OCI-M2 (cell line): ENCODE results near the gene C1orf56.

Experiments
- DNase-seq: peaks from one replicate; lab custom pipeline; 2025; ENCODE audit not compliant: unreplicated experiment; lab: John Stamatoyannopoulos, UW

The C1orf56 gene

GRCh38 chr1:151047591-151047924 lies at the start of gene C1orf56:
Gene C1orf56, plus strand, starts transcription at chr1:151047751. Its CDS starts 97 bp downstream, at chr1:151047848.
- DNase-seq, result no peak

GRCh38 chr1:150997949-150998348 lies 49.6 kb upstream of the C1orf56 start:
- DNase-seq, result no peak

GRCh38 chr1:150999051-150999674 lies 48.4 kb upstream of the C1orf56 start:
- DNase-seq, result no peak

DNA sequence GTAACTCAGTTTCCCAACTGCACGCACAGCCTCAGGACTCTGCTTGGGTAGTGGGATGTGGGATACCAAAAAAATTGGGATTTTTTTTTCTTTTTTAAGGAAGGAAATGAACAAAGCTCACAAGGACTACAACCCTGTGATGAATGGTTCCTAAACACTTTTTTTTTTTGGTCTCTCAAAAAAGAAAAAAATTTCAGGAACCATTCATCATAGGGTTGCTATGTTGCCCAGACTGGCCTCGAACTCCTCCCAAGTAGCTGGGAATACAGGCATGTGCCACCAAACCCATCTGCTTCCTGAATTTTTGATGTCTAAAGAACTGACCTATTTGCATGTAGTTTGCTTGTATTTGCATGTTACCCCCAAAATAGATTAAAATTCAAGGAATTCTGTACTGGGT lies 47.6 kb upstream of the C1orf56 start:
- no peak for DNase-seq

GRCh38 chr1:151000408-151000807 lies 47.1 kb upstream of the C1orf56 start:
- DNase-seq, result no peak

GRCh38 chr1:151001602-151002001 lies 45.9 kb upstream of the C1orf56 start:
- DNase-seq, result no peak

- no peak for DNase-seq
Measured at GRCh38 chr1:151002051-151002450, 45.5 kb upstream of the C1orf56 start.

GRCh38 chr1:151002611-151003010 lies 44.9 kb upstream of the C1orf56 start:
- DNase-seq, result no peak

DNA sequence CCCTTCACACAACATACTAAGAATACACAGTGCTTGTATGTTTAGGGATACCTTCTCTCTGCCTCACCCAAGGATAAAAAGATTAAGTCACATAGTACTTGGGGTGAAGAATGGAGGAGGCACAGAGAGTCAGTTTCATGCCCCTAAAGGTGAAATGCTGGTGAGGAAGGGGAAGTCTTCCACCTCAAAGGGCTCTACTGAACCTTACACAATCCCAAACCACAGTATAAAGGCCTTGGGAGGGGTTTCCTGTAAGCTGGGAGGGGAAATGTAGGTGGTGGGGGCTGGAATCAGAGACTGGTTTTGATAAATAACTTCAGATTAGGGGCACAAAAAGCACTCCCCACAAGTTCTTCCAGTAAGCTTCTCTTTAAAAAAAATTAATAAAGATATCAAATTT lies 44.4 kb upstream of the C1orf56 start:
- no peak for DNase-seq

DNA sequence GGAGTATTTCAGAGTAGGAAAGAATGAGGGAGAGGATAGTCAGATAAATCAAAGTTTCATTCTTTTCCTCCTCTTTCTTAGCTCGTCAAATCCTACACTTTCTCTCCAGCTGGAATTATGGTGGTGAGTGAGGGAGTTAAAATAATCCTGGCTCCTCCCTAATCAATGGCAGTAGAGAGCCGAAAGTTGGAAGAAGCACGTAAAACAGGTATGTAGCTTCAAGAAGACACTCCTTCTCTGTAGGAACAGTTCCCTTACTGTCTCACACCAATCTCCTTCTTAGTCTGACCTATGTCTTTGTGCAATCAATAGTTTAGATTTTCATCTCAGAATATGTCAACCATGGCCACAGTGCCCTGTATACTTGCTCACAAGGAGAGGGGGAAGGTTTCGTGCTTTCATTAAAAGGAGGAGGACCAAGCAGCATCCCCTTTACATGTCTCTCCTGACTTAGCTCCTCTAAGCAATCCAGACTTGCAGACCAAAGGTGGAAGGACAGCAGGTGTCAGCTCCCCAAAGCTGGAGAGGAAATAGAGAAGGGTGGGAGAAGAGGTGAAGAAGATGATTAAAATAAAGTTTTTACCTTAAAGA lies 41.7 kb upstream of the C1orf56 start:
- DNase-seq, result no peak

GRCh38 chr1:151006327-151007052 lies 41.1 kb upstream of the C1orf56 start, which contains the start of gene MINDY1:
Gene MINDY1, minus strand, starts transcription at chr1:151006902. Its CDS starts 4,285 bp downstream, at chr1:151002617.
- DNase-seq, result no peak

DNA sequence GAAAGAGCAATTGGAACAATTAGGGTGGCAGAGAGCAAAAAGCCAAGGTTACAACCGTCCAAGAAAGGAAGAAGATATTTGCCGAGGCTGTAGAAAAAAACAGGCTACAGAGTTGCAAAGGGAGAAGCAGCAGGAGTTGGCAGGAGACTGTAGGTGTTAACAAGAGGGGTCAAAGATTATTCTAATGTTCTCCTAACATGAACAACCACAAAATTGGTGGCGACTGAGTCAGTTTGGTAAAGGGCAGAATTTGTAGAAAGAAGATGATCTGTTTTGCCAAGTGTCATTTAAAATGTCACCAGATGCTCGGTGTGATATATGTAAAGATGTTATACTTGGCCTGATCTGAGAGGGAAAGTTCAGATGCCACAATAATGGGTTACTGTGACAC lies 39.7 kb upstream of the C1orf56 start:
- DNase-seq, result no peak

- peak; percentile 65 for DNase-seq
Measured at GRCh38 chr1:151008244-151009205, 39.0 kb upstream of the C1orf56 start, which contains the start of gene PRUNE1. Gene PRUNE1, plus strand, starts transcription at chr1:151008449. Its CDS starts 184 bp downstream, at chr1:151008633.

GRCh38 chr1:151009206-151009587 lies 38.4 kb upstream of the C1orf56 start:
- DNase-seq, result no peak

GRCh38 chr1:151009674-151010345 lies 37.7 kb upstream of the C1orf56 start:
- DNase-seq, result no peak

DNA sequence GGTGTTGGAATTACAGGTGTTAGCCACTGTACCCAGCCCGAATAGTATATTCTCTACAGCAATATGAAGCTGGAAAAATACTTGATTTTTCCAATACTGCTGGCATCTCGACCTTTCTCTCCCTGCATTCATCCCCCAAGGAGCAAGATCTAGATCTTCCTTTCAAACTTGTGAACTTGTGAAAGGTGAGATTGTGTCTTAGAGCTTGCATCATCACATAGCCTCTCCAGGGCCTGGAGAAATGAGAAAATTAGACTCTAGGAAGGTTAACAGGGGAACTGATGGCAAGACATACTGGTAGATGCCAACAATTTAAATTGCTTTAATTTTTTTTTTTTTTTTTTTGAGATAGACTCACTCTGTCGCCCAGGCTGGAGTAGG lies 37.2 kb upstream of the C1orf56 start:
- no peak for DNase-seq

DNA sequence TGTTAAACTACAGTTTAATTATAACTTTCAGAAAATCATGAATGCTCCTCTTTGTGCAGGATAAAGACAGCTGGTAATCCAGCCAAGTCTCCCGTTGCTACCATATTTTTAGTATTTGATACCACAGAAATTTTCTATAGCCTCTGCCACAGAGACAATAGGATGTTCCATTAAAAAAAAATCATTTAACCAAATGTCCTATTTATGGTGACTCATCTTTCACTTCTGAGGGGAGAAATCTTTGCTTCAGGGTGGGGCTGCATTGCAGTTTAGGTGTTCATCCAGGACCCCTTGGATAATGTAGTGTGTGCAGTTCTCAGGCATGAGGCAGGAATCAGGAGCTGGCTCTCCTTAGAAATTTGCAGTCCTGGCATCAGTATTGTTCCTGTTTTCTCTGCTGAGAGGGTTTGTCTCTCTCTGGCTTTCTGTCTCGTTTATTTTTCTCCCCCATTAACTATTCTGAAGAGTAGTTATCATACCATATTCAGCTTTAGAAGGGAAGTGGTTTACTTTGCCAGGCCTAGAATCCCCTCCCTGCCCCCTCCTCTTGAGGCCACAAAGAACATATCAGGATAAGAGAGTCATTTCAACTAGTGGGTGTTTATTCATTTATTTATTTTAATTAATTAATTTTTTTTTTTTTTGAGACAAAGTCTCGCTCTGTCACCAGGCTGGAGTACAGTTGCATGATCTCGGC lies 36.2 kb upstream of the C1orf56 start:
- no peak for DNase-seq

- no peak for DNase-seq
Measured at GRCh38 chr1:151012684-151013471, 34.7 kb upstream of the C1orf56 start.

GRCh38 chr1:151013518-151013917 lies 34.0 kb upstream of the C1orf56 start:
- no peak for DNase-seq
